22Rv1 (cell line): Measurements from ENCODE around the gene RAB1B.

Experiments used
- CTCF ChIP-seq: fragments of 450-650 bp; IDR thresholded peaks from 2 replicates; pipeline ENCODE4 v1.5.1; 2017; ENCODE audit warnings: mild to moderate bottlenecking
- ZFX ChIP-seq: fragments of 450-650 bp; IDR thresholded peaks from 2 replicates; pipeline ENCODE4 v1.6.1; 2017; ENCODE audit warnings: antibody characterized with exemption, borderline replicate concordance

GRCh38 chr11:66287211-66287888, 18.9 kb downstream of the RAB1B start:
- no peak for TF ChIP-seq CTCF
- no peak for TF ChIP-seq ZFX
